Vagina (tissue), 2 donors: ENCODE measurements around the gene STAP1. TPM values are rescaled to one million over a fixed set of nuclear protein-coding genes. Genes with fewer than 3 reads are reported as not detected.

ENCODE experiments used
- DNase-seq, 2 donors: peaks; one replicate each; pipeline ENCODE4 v3.0.0-alpha.2; 2017; ENCODE audit errors: extremely low spot score in 2 of 2
- H3K27ac ChIP-seq: fragments of 200-600 bp; sonication (generic); one replicate; pipeline ENCODE4 v1.5.1; 2019
- H3K27me3 ChIP-seq: fragments of 200-600 bp; sonication (generic); one replicate; pipeline ENCODE4 v1.5.1; 2019
- H3K36me3 ChIP-seq, 2 donors: fragments of 200-600 bp; sonication (generic); one replicate each; pipeline ENCODE4 v1.5.1; 2017 to 2019
- H3K4me1 ChIP-seq: fragments of 200-600 bp; sonication (generic); one replicate; pipeline ENCODE4 v1.5.1; 2019
- H3K4me3 ChIP-seq, 2 donors: fragments of 200-600 bp; sonication (generic); 1 replicate in 1 of 2; 2 replicates in 1 of 2; pipeline ENCODE4 v1.5.1; 2016 to 2019
- H3K9me3 ChIP-seq: fragments of 200-600 bp; sonication (generic); one replicate; pipeline ENCODE4 v1.5.1; 2019
- CTCF ChIP-seq, 3 experiments: fragments of 450-650 bp in 2 of 3; fragments of 200-600 bp in 1 of 3; sonication (generic) in 1 of 3; IDR thresholded peaks; one replicate each; pipeline ENCODE4 v1.5.1; 2017 to 2019; ENCODE audit warnings: antibody characterized with exemption in 3 of 3, mild to moderate bottlenecking in 2 of 3, moderate library complexity in 2 of 3
- POLR2A ChIP-seq, 2 donors: fragments of 450-650 bp; IDR thresholded peaks; one replicate each; pipeline ENCODE4 v1.6.1; 2017; ENCODE audit warnings: antibody characterized with exemption in 2 of 2, mild to moderate bottlenecking in 2 of 2, moderate library complexity in 2 of 2
- POLR2AphosphoS5 ChIP-seq, 2 donors: sonication (generic); formaldehyde crosslinking; IDR thresholded peaks; one replicate each; pipeline ENCODE4 v1.9.0; 2017; ENCODE audit warnings: antibody characterized with exemption in 2 of 2, mild to moderate bottlenecking in 2 of 2, low read depth in 1 of 2; ENCODE audit not compliant: insufficient read depth in 1 of 2
- intact Hi-C: fragments of 100-400 bp; cut with DNase I; formaldehyde crosslinking; loops from one replicate; pipeline ENCODE4 v1.15.1; 2023
- total RNA-seq: library from RNA; depleted of rRNA; stranded (reverse); fragments of >200 nt; gene quantifications from one replicate; pipeline ENCODE4 v1.2.3, GENCODE V29; 2016

STAP1 gene
- total RNA-seq, 1 donor from 2014 or later, result not detected

GRCh38 chr4:67570537-67570936, 12.0 kb downstream of the STAP1 start:
- H3K27me3 ChIP-seq, result no peaks in the 10 kb centered on the region
- no peaks in the 10 kb centered on the region for H3K9me3 ChIP-seq
- H3K27ac ChIP-seq, result no peak overlapping the region
- no peaks in the 10 kb centered on the region for H3K4me1 ChIP-seq
- no peak overlapping the region for H3K4me3 ChIP-seq
- DNase-seq, result no peak
- TF ChIP-seq POLR2AphosphoS5 (IDR thresholded peaks at IDR 0.05; ENCODE audit: insufficient read depth in 1 of 2, low read depth in 1 of 2) (no peak), POLR2A (IDR thresholded peaks at IDR 0.05) (no peak), CTCF (IDR thresholded peaks at IDR 0.05) (no peak)
- intact Hi-C loops, result no loop called here
- no peaks in the 10 kb centered on the region for H3K36me3 ChIP-seq

DNA sequence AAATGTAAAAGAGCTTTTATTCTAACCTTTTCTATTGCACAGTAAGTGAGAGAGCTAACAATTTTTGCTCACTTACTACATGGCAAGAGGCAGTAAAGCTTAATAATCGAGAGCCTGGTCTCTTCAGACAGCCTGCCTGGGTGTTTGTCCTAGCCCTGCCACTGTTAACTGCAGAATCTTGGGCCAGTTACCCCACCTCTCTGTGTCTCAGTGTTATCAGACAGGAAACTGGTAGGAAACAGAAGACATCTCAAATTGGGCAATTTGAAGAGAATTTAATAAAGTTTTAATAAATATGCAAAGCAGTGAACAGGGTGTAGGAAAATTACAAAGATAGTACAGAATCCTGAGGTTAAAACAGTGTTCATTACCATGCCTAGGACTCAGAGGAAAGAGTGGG, 13.4 kb downstream of the STAP1 start:
- no peaks in the 10 kb centered on the region for H3K4me1 ChIP-seq
- H3K9me3 ChIP-seq, result no peaks in the 10 kb centered on the region
- H3K36me3 ChIP-seq, result no peaks in the 10 kb centered on the region
- intact Hi-C loops, result no loop called here
- no peak overlapping the region for H3K4me3 ChIP-seq
- no peak overlapping the region for H3K27ac ChIP-seq
- H3K27me3 ChIP-seq, result no peaks in the 10 kb centered on the region
- TF ChIP-seq CTCF (IDR thresholded peaks at IDR 0.05) (no peak), POLR2A (IDR thresholded peaks at IDR 0.05) (no peak), POLR2AphosphoS5 (IDR thresholded peaks at IDR 0.05; ENCODE audit: insufficient read depth in 1 of 2, low read depth in 1 of 2) (no peak)
- no peak for DNase-seq

GRCh38 chr4:67573193-67573592, 14.7 kb downstream of the STAP1 start:
- TF ChIP-seq POLR2AphosphoS5 (IDR thresholded peaks at IDR 0.05; ENCODE audit: insufficient read depth in 1 of 2, low read depth in 1 of 2), result no peak
- no peak for TF ChIP-seq POLR2A (IDR thresholded peaks at IDR 0.05)
- TF ChIP-seq CTCF (IDR thresholded peaks at IDR 0.05), result no peak
- DNase-seq, result no peak
- Histone ChIP-seq H3K4me1 (no peaks in the 10 kb centered on the region), H3K9me3 (no peaks in the 10 kb centered on the region), H3K4me3 (no peak overlapping the region), H3K27me3 (no peaks in the 10 kb centered on the region), H3K36me3 (no peaks in the 10 kb centered on the region), H3K27ac (no peak overlapping the region)
- intact Hi-C loops, result no loop called here

DNA sequence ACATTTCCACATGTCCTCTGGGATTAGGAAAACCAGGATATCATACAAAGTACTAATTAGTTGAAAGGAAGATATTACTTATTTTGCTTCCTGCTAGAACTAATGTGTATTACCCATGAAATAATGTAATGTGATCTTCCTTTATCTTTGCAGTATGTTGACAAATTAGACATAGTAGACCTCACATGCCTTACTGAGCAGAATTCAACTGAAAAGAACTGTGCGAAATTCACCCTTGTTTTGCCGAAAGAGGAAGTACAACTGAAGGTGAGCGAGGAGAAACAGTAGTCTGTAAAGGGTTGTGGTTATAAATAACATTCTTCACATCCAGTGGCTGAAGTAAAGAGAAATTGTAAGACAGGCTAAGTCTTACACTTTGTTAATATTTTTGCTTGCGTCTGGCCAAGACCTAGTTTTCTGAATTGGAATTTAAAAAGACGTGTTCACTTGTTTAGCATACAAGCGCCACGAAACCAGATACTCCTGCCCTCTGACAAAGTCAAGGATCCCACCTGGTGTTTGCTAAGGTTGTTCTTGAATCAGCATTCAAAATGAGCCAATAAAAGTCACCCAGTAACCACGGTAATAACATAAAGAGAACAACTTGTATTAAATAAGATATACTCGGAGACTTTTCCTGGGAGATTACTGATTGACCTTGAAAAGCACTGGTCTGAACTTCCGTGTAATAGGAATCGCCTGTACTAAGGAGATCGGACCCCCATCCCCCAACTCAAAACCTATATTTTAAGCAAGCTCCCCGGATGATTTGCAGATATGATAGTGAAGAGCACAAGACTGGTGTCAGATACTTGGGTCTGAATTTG, 16.9 kb downstream of the STAP1 start:
- Histone ChIP-seq H3K27ac (no peak overlapping the region), H3K4me1 (no peaks in the 10 kb centered on the region), H3K9me3 (no peaks in the 10 kb centered on the region), H3K27me3 (no peaks in the 10 kb centered on the region), H3K4me3 (no peak overlapping the region), H3K36me3 (no peaks in the 10 kb centered on the region)
- TF ChIP-seq POLR2AphosphoS5 (IDR thresholded peaks at IDR 0.05; ENCODE audit: insufficient read depth in 1 of 2, low read depth in 1 of 2) (no peak), POLR2A (IDR thresholded peaks at IDR 0.05) (no peak), CTCF (IDR thresholded peaks at IDR 0.05) (no peak)
- intact Hi-C loops, result no loop called here
- DNase-seq, result no peak

DNA sequence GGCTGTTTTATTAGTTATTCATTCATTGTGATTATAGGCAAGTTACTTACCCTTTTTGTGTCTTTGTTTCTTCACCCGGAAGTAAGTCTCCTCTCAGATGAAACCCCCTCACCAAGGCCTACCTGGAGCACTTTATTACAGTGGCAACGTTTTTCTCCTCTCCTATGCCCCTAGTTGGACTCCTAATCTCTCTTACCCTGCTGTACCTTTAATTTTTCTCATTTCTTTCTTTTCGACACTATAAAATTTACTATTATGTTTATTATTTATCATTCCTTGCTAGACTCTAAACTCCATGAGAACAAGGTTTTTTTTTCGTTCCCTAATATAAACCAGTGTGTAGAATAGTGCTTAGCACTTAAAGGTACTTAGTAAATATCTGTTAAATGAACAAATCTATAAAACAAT, 17.5 kb downstream of the STAP1 start:
- Histone ChIP-seq H3K36me3 (no peaks in the 10 kb centered on the region), H3K4me1 (no peaks in the 10 kb centered on the region), H3K9me3 (no peaks in the 10 kb centered on the region), H3K27me3 (no peaks in the 10 kb centered on the region), H3K27ac (no peak overlapping the region), H3K4me3 (no peak overlapping the region)
- TF ChIP-seq POLR2A (IDR thresholded peaks at IDR 0.05), result no peak
- no peak for DNase-seq
- intact Hi-C loops, result no loop called here
